Measurements from ENCODE around the gene MAML3.

Gene MAML3

DNA sequence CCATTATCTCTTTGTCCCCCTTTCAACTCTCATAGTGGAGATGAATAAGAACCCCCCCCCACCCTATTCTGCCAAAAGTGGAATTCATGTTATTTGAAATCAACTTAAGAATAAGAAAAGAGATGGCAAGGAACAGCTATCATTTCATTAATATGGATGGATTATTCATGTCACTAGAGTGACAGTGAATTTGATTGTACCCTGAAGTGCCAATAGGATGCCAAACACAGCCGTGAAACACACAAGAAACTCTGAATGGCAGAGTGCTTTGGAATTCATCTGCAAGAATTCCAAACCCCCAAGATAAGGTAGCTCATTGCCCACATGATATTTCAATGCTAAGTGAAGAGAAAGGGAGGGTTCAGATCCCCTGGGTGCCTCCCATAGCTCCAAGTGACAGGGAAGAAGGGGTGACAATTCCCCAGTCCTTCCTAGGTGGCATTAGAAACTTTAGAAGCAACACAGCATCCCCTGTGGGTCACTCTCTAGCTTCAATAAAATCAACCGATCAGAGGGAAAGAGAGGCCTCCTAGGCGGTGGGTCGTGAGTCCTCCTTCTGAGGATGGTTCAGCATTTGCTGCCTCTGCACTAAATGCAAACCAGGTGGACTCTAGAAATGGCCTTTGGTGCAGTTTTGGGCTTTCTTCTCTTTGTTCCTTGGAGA lies 404.0 kb downstream of the MAML3 start:
- no peak for DNase-seq (ENCODE audit: low read depth in 1 of 2, low spot score in 1 of 2)
- TF ChIP-seq, protein P1, sequence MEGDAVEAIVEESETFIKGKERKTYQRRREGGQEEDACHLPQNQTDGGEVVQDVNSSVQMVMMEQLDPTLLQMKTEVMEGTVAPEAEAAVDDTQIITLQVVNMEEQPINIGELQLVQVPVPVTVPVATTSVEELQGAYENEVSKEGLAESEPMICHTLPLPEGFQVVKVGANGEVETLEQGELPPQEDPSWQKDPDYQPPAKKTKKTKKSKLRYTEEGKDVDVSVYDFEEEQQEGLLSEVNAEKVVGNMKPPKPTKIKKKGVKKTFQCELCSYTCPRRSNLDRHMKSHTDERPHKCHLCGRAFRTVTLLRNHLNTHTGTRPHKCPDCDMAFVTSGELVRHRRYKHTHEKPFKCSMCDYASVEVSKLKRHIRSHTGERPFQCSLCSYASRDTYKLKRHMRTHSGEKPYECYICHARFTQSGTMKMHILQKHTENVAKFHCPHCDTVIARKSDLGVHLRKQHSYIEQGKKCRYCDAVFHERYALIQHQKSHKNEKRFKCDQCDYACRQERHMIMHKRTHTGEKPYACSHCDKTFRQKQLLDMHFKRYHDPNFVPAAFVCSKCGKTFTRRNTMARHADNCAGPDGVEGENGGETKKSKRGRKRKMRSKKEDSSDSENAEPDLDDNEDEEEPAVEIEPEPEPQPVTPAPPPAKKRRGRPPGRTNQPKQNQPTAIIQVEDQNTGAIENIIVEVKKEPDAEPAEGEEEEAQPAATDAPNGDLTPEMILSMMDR (IDR thresholded peaks at IDR 0.05; ENCODE audit: insufficient read depth, low read length), result no peak
- TF ChIP-seq SPI1 (IDR thresholded peaks at IDR 0.05; ENCODE audit: borderline replicate concordance, low read depth), result no peak
- TF ChIP-seq, protein P2, sequence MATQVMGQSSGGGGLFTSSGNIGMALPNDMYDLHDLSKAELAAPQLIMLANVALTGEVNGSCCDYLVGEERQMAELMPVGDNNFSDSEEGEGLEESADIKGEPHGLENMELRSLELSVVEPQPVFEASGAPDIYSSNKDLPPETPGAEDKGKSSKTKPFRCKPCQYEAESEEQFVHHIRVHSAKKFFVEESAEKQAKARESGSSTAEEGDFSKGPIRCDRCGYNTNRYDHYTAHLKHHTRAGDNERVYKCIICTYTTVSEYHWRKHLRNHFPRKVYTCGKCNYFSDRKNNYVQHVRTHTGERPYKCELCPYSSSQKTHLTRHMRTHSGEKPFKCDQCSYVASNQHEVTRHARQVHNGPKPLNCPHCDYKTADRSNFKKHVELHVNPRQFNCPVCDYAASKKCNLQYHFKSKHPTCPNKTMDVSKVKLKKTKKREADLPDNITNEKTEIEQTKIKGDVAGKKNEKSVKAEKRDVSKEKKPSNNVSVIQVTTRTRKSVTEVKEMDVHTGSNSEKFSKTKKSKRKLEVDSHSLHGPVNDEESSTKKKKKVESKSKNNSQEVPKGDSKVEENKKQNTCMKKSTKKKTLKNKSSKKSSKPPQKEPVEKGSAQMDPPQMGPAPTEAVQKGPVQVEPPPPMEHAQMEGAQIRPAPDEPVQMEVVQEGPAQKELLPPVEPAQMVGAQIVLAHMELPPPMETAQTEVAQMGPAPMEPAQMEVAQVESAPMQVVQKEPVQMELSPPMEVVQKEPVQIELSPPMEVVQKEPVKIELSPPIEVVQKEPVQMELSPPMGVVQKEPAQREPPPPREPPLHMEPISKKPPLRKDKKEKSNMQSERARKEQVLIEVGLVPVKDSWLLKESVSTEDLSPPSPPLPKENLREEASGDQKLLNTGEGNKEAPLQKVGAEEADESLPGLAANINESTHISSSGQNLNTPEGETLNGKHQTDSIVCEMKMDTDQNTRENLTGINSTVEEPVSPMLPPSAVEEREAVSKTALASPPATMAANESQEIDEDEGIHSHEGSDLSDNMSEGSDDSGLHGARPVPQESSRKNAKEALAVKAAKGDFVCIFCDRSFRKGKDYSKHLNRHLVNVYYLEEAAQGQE (IDR thresholded peaks at IDR 0.05; ENCODE audit: insufficient replicate concordance, low read depth), result no peak
- Histone ChIP-seq H3K27ac (replicated peaks) (no peak overlapping the region), H3K4me3 (replicated peaks; ENCODE audit: insufficient read depth, low read length) (no peak overlapping the region), H3K27me3 (ENCODE audit: insufficient read depth, poor library complexity, severe bottlenecking) (no peaks in the 10 kb centered on the region)

DNA sequence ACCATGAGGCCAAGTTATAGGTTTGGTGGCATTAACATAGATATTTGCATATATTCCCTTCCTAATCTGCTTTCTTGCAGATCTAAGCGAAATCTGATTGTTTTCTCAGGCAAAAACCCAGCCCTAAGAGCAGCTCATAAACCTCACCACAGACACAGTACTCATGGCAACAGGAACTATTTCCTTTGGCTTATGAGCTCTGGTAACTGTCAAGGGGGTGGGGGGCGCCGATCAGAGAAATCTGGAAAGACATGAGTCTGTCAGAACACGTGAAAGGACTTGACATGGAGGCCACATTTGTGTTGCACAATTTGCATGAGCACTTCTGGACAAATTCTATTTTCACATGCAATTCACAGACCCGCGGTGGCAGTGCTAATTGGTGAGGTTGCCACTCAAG lies 404.6 kb downstream of the MAML3 start:
- TF ChIP-seq SPI1 (IDR thresholded peaks at IDR 0.05; ENCODE audit: borderline replicate concordance, low read depth), result no peak
- TF ChIP-seq GABPA (IDR thresholded peaks at IDR 0.05; ENCODE audit: low read depth), result no peak
- TF ChIP-seq, protein P1 (IDR thresholded peaks at IDR 0.05; ENCODE audit: insufficient read depth, low read length), result no peak
- TF ChIP-seq, protein P2 (IDR thresholded peaks at IDR 0.05; ENCODE audit: insufficient replicate concordance, low read depth), result no peak
- no peak for TF ChIP-seq POLR2AphosphoS5 (IDR thresholded peaks at IDR 0.05; ENCODE audit: low read depth)
- Histone ChIP-seq H3K27ac (replicated peaks) (no peak overlapping the region), H3K4me3 (replicated peaks; ENCODE audit: insufficient read depth, low read length) (no peak overlapping the region), H3K27me3 (ENCODE audit: insufficient read depth, poor library complexity, severe bottlenecking) (no peaks in the 10 kb centered on the region)
- peak in 1 of 2 experiments; percentile 48 for DNase-seq (ENCODE audit: low read depth in 1 of 2, low spot score in 1 of 2)

DNA sequence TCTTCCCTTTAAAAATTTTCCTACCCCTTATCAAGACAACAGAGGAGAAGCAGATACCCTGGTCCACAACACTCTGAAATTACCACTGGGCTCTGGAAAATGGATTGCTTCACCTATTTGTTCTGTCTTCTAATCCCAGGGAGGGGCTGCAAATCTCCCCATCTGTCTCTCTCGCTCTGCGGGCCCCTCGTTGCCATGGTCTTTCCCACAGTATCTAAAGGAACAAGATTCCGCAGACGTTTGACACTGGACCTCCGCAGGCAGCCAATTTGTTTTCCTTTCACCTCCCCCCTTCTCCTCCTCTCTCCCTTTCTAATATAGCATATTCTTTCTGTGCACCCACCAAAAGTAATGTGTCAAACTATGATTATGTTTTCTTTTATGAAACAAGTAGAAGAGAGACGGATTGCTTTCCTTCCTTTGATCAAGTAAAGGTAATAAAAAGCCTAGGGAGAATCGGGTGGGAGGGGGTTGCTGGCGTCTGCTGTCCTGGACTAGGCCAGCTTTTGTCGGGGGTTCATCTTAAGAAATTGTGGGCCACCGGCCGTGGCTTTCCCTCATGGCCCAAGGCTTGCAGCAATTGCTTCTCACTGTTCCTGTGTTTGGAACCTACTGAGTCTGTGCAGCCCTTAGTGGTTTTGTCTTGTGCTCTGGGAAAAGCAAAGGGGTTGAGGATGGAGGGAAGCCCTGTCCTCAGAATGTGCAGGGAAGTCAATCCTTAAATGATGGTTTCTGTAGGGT lies 407.4 kb downstream of the MAML3 start:
- Histone ChIP-seq H3K27ac (replicated peaks) (no peak overlapping the region), H3K27me3 (ENCODE audit: insufficient read depth, poor library complexity, severe bottlenecking) (no peaks in the 10 kb centered on the region), H3K4me3 (replicated peaks; ENCODE audit: insufficient read depth, low read length) (no peak overlapping the region)
- TF ChIP-seq POLR2AphosphoS5 (IDR thresholded peaks at IDR 0.05; ENCODE audit: low read depth) (no peak), GABPA (IDR thresholded peaks at IDR 0.05; ENCODE audit: low read depth) (no peak), SPI1 (IDR thresholded peaks at IDR 0.05; ENCODE audit: borderline replicate concordance, low read depth) (no peak)
- TF ChIP-seq, protein P1 (IDR thresholded peaks at IDR 0.05; ENCODE audit: insufficient read depth, low read length), result no peak
- TF ChIP-seq, protein P2 (IDR thresholded peaks at IDR 0.05; ENCODE audit: insufficient replicate concordance, low read depth), result no peak
- DNase-seq (ENCODE audit: low read depth in 1 of 2, low spot score in 1 of 2), result no peak

Measured in HL-60 (cell line).